NCI-H82 treated with DMSO at 0.1 percent for 48 hours (cell line): Measurements from ENCODE around the gene MARF1.
"Not testable (repeated sequence)": the region's sequence is repeated elsewhere in the genome, so short reads cannot be mapped to it uniquely, and the experiment has no call there.

Experiments
- DNase-seq: peaks from one replicate; lab custom pipeline; 2025; ENCODE audit not compliant: unreplicated experiment; lab: John Stamatoyannopoulos, UW

MARF1 gene

GRCh38 chr16:15621889-15622288 is 21.1 kb downstream of the MARF1 start:
- DNase-seq = no peak

- no peak for DNase-seq
Observed at GRCh38 chr16:15621456-15621855, 21.5 kb downstream of the MARF1 start.

DNA sequence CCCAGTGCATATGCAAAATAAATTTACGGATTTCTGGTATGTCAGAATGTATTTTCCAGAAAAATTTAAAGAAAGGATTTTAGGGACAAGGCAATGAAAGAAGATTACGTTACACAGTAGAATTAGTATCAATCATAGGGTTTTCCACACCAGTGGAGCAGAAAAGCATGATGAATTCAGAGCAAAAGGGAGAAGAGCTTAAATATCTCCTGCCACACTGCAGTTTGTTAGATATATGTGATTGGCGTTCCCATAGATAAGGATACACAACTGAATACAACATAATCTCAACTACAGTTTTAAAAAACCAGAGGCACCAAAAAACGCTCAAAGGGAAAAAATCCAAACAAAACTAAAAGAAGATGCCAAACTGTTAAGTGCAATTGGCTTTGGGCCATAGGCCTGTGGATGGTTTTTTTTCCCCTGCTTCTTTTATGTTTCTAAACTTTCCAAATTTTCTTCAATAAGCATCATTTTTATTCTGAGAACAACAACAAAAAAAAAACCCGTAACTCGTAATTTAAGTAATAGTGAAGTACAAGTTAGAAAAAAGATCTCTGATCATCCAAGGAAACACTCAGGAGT is 22.3 kb downstream of the MARF1 start:
- no peak for DNase-seq

- DNase-seq = no peak
Observed at GRCh38 chr16:15618392-15618791, 24.6 kb downstream of the MARF1 start.

- DNase-seq = no peak
Observed at GRCh38 chr16:15617901-15618300, 25.1 kb downstream of the MARF1 start.

GRCh38 chr16:15616475-15617165 is 26.3 kb downstream of the MARF1 start:
- no peak for DNase-seq

DNA sequence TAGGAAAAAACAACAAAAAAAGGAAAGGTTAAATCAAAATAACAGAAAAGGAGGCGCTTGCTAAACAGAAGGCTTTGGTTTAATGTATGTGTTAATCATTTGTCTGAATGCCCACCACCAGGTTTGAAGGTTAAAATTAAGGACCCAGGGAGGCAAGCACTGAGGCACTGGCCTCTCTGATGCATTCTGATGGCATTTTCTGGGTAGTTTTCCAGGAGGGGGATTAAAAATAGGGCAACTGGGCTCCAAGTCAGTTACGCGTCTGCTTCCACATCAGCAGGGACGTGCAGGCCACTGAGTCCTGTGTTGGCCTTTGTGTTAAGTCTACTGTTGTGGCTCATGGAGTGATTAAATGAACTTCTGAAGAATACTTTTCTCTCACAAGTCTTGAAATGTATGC is 26.9 kb downstream of the MARF1 start:
- DNase-seq = no peak

GRCh38 chr16:15613676-15614075 is 29.3 kb downstream of the MARF1 start:
- DNase-seq = no peak

DNA sequence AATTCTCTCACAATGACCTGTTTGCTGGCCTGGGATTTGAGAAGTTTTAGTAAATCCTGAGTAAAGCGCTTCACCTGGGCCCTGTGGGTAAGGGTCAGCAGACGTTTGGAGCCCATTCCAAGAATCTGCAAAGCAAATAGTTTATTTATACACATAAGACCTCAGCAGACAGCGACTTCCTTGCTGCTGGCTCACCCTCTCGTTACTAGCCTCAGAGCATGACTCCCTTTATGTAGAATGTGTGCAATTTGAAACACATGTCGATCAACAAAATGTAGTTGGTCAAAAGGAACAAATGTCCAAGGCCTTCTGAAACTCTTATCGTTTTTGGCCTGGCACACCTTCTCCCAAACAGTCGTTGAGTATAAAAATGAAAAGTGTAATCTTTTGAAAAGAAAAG is 31.3 kb downstream of the MARF1 start:
- no peak for DNase-seq

DNA sequence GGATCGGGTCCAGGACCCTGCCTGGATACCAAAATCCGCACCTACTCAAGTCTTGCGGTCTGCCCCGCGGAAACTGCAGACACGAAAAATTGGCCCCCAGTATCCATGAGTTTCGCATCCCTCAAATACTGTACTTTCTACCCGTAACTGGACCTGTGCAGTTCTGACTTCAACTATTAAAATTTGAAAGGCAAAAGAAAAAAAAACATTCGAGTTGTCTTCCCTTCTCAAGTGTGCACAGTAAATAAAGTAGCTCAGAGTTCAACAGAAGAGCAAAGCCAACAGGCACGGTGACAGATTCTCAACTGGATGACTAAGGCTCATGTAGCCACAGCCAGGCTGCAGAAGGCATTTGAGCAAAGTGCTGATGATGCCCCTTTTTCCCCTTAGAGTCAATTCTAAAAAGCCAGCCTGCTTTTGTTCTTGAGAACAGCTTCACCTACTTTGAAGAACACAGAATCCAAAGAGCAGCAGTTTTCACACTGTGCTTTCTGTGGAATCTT is 32.5 kb downstream of the MARF1 start:
- no peak for DNase-seq

DNA sequence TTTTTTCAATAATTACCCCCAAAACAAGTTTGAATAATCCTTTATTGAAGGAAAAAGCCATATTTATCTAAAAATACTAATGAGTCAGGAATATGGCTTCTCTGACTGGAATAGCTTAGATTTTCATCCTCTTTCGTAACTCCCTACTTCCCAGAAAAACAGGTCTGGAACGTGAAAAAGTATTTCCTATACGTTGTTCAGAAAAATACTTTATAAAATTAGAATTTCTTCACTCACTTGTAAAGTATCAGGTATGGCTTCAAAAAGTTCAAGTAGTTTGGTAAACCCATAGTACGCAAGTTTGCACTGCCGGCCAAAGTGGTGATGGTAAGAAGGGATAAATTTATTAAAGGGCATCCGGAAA is 33.7 kb downstream of the MARF1 start:
- DNase-seq = no peak

DNA sequence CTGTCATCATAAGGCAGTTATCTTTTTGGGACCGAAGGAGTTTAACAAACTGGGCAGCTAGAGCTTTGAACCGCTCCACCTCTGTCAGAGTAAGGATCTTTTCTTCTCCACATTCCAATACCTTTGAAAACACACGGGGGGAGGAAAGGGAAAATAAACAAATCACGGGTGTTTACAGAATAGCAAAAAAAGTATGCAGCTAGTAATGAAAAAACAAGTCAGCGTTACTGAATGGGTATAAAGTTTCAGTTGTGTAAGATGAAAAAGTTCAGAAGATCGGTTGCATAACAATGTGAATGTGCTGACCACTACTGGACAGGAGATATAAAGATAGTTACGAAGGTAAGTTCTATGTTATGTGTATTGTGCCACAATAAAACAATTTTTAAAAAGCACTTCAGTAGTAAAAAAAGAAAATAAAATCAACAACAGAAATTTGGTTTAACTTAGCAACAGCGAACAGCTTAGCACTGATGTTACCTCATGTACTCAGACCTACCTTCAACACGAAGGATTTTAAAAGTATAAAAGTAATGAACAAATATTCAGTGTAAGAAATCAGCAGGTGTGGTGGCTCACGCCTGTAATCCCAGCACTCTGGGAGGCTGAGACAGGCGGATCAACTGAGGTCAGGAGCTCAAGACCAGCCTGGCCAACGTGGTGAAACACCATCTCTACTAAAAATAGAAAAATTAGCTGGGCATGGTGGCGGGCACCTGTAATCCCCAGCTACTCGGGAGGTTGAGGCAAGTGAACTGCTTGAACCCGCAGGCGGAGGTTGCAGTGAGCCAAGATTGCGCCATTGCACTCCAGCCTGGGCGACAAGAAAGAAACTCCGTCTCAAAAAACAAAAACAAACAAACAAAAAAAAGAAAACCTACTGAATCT is 34.3 kb downstream of the MARF1 start:
- DNase-seq = no peak

GRCh38 chr16:15607700-15608396 is 35.1 kb downstream of the MARF1 start:
- no peak for DNase-seq

- DNase-seq = not testable (repeated sequence)
Observed at GRCh38 chr16:15607221-15607699, 35.7 kb downstream of the MARF1 start.

- no peak for DNase-seq
Observed at GRCh38 chr16:15606518-15607220, 36.3 kb downstream of the MARF1 start.

DNA sequence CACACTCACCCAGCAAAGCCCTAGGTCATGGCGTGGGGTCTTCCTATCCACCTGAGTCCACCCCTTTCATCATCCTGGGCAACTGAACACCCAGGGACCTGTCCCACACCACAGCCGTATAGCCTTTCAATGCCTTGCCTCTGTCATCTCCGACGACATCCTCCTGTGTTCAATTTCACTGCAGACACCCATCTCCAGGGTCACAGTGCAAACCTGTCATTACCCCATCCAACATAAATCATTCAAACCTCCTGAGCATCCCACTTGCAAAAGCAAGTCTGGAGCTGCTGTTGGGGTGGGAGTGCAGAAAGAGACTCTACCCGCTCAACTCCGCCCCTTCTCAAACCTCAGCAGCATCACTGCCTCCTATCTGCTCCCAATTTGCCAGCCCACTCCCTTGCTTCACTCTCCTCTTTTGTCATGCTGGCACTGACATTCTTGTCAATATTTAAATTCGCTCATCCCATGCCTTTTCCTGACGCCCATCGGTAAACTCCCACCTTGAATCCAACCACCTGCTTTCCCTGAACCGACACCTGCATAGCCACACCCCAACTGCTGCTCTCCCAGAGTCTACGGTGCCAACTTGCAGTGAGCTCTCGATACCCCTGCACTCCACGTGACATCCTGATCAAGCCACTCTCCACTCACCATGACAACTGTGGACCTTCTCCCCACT is 37.0 kb downstream of the MARF1 start:
- DNase-seq = no peak

GRCh38 chr16:15604460-15605440 is 38.2 kb downstream of the MARF1 start:
- no peak for DNase-seq

DNA sequence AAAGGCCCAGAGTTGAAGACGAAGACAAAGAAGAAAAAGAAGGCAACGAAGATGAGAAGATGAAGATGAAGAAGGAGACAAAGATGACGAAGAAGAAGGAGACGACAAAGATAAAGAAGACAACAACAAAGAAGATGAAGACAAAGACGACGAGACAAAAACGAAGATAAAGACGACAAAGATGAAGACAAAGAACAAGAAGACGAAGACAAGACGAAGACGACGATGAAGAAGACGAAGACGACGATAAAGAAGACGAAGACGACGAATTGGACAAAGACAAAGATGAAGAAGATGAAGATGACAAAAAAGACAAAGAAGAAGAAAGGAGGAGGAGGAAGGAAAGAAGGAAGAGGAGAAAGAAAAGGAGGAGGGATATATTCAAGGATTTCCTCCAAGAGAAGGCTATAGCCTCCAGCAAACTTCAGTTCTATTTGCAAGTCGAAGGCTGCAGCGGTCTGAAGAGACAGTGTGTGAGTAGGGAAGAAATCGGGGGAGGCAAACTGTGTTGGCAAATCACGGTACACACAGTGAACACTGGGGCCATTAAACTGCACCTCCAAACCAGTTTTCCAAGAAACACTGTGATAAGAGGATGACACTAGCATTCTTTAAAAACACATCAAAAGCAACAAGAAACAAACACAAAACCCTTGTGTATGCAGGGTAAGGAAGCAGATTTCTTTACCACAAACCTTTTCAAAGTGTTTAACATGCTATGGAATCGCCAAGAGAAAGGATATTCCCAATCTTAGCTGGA is 40.5 kb downstream of the MARF1 start:
- no peak for DNase-seq
